Testis (tissue), 3 donors: ENCODE results near the gene STRN4. TPM values are rescaled to one million over a fixed set of nuclear protein-coding genes. Genes with fewer than 3 reads are reported as not detected.

ENCODE experiments used
- DNase-seq: peaks from one replicate; pipeline ENCODE4 v3.0.0-alpha.2; 2019
- H3K27ac ChIP-seq, 2 donors: fragments of 200-600 bp; sonication (generic); one replicate each; pipeline ENCODE4 v1.5.1; 2019
- H3K27me3 ChIP-seq: fragments of 200-600 bp; sonication (generic); one replicate; pipeline ENCODE4 v1.5.1; 2019
- H3K36me3 ChIP-seq: fragments of 200-600 bp; sonication (generic); one replicate; pipeline ENCODE4 v1.5.1; 2017; ENCODE audit warnings: low read depth; ENCODE audit errors: missing control alignments
- H3K4me1 ChIP-seq: fragments of 200-600 bp; sonication (generic); one replicate; pipeline ENCODE4 v1.5.1; 2019
- H3K4me3 ChIP-seq, 2 donors: fragments of 200-600 bp; sonication (generic); one replicate each; pipeline ENCODE4 v1.5.1; 2017 to 2019
- H3K9me3 ChIP-seq: fragments of 200-600 bp; sonication (generic); one replicate; pipeline ENCODE4 v1.5.1; 2017
- CTCF ChIP-seq, 3 experiments: fragments of 450-650 bp in 2 of 3; fragments of 200-600 bp in 1 of 3; sonication (generic) in 1 of 3; IDR thresholded peaks; one replicate each; pipeline ENCODE4 v1.5.1; 2016 to 2019; ENCODE audit warnings: antibody characterized with exemption in 3 of 3, mild to moderate bottlenecking in 2 of 3, moderate library complexity in 1 of 3
- POLR2A ChIP-seq: fragments of 450-650 bp; IDR thresholded peaks from one replicate; pipeline ENCODE4 v1.6.1; 2017; ENCODE audit warnings: antibody characterized with exemption, mild to moderate bottlenecking, moderate library complexity
- WGBS, 2 donors: methylation state at CpG; one replicate each; pipeline ENCODE4 v1.1.5; 2018; 5-methylcytosine and 5-hydroxymethylcytosine counted together
- intact Hi-C: fragments of 100-400 bp; cut with DNase I; formaldehyde crosslinking; loops from one replicate; pipeline ENCODE4 v1.15.1; 2023; ENCODE audit warnings: low total_unique reads
- polyA plus RNA-seq: library from polyadenylated mRNA; stranded (reverse); fragments of 350-450 nt; fragmentation: Illumina TruSeq; extraction: RNeasy Lipid Tissue Mini Kit (QIAGEN cat#74804); gene quantifications from one replicate; pipeline ENCODE4 v1.2.3, GENCODE V29; 2014; ENCODE audit warnings: low read depth, low replicate concordance; ENCODE audit not compliant: insufficient read depth
- total RNA-seq, 2 donors: library from RNA; depleted of rRNA; stranded (reverse); fragments of >200 nt; gene quantifications; one replicate each; pipeline ENCODE4 v1.2.3, GENCODE V29; 2016

The STRN4 gene
- total and polyA plus RNA-seq, 3 donors from 2014 or later = 213 to 308 (median 229) TPM

GRCh38 chr19:46725036-46725820 lies 21.0 kb downstream of the STRN4 start:
- H3K4me1 ChIP-seq = peaks cover 15% of the 10 kb centered on the region
- H3K9me3 ChIP-seq = no peaks in the 10 kb centered on the region
- H3K27me3 ChIP-seq = no peaks in the 10 kb centered on the region
- H3K4me3 ChIP-seq = no peak overlapping the region
- intact Hi-C loops = no loop called here
- TF ChIP-seq CTCF (IDR thresholded peaks at IDR 0.05) (no peak), POLR2A (no peak)
- H3K27ac ChIP-seq = no peak overlapping the region
- DNase-seq = no peak
- no peaks in the 10 kb centered on the region for H3K36me3 ChIP-seq
- WGBS, 2 donors = 93 to 94% methylated on average over 16 to 23 of the region's 26 CpGs

- Histone ChIP-seq H3K36me3 (no peaks in the 10 kb centered on the region), H3K27me3 (no peaks in the 10 kb centered on the region), H3K27ac (no peak overlapping the region), H3K4me1 (peaks cover 15% of the 10 kb centered on the region), H3K4me3 (no peak overlapping the region), H3K9me3 (no peaks in the 10 kb centered on the region)
- WGBS, 2 donors = 81 to 89% methylated on average over 20 of the region's 20 CpGs
- TF ChIP-seq POLR2A (no peak), CTCF (IDR thresholded peaks at IDR 0.05) (no peak)
- intact Hi-C loops = no loop called here
- no peak for DNase-seq
These were observed 21.8 kb downstream of the STRN4 start for GRCh38 chr19:46724468-46724867.

GRCh38 chr19:46723471-46723870 lies 22.8 kb downstream of the STRN4 start:
- no peaks in the 10 kb centered on the region for H3K27me3 ChIP-seq
- TF ChIP-seq CTCF (IDR thresholded peaks at IDR 0.05) = no peak
- no peak overlapping the region for H3K27ac ChIP-seq
- no peaks in the 10 kb centered on the region for H3K36me3 ChIP-seq
- intact Hi-C loops = no loop called here
- peaks cover 15% of the 10 kb centered on the region for H3K4me1 ChIP-seq
- DNase-seq = no peak
- WGBS, 2 donors = 96 to 98% methylated on average over 6 of the region's 6 CpGs
- no peak overlapping the region for H3K4me3 ChIP-seq
- H3K9me3 ChIP-seq = no peaks in the 10 kb centered on the region

- H3K27ac ChIP-seq = no peak overlapping the region
- H3K9me3 ChIP-seq = no peaks in the 10 kb centered on the region
- peaks cover 12% of the 10 kb centered on the region for H3K4me1 ChIP-seq
- intact Hi-C loops = no loop called here
- WGBS, 2 donors = 89 to 94% methylated on average over 3 to 16 of the region's 16 CpGs
- H3K36me3 ChIP-seq = no peaks in the 10 kb centered on the region
- TF ChIP-seq CTCF (IDR thresholded peaks at IDR 0.05) (no peak), POLR2A (no peak)
- H3K27me3 ChIP-seq = no peaks in the 10 kb centered on the region
- no peak for DNase-seq
- no peak overlapping the region for H3K4me3 ChIP-seq
These were observed 23.2 kb downstream of the STRN4 start for GRCh38 chr19:46723023-46723461.
